Smooth muscle cell (in vitro differentiated cells): Measurements from ENCODE around the gene CDH4. TPM values are rescaled to one million over a fixed set of nuclear protein-coding genes. Genes with fewer than 3 reads are reported as not detected.
A peak's percentile ranks its signal among the peaks of the same experiment; 100 is the strongest.

ENCODE experiments used
- DNase-seq: peaks from one replicate; lab custom pipeline; 2025; ENCODE audit not compliant: unreplicated experiment; lab: John Stamatoyannopoulos, UW
- H2AFZ ChIP-seq: fragments of 200-600 bp; sonication (generic); 2 replicates; pipeline ENCODE4 v1.6.0; 2016; ENCODE audit warnings: antibody characterized with exemption, low read depth, mild to moderate bottlenecking
- H3F3A ChIP-seq: fragments of 200-600 bp; sonication (generic); 2 replicates; pipeline ENCODE4 v1.6.0; 2017; ENCODE audit warnings: antibody characterized with exemption, low read depth
- H3K27ac ChIP-seq: fragments of 200-600 bp; sonication (generic); 2 replicates; pipeline ENCODE4 v1.5.1; 2016; ENCODE audit warnings: low read depth, mild to moderate bottlenecking
- H3K27me3 ChIP-seq: fragments of 200-600 bp; sonication (generic); 2 replicates; pipeline ENCODE4 v1.6.1; 2016; ENCODE audit warnings: low read depth, mild to moderate bottlenecking
- H3K36me3 ChIP-seq: fragments of 200-600 bp; sonication (generic); 2 replicates; pipeline ENCODE4 v1.5.1; 2016; ENCODE audit warnings: low read depth
- H3K4me1 ChIP-seq: fragments of 200-600 bp; sonication (generic); 2 replicates; pipeline ENCODE4 v1.5.1; 2016; ENCODE audit warnings: low read depth
- H3K4me2 ChIP-seq: fragments of 200-600 bp; sonication (generic); 2 replicates; pipeline ENCODE4 v1.6.0; 2016; ENCODE audit warnings: mild to moderate bottlenecking
- H3K4me3 ChIP-seq: fragments of 200-600 bp; sonication (generic); 2 replicates; pipeline ENCODE4 v1.5.1; 2016; ENCODE audit warnings: mild to moderate bottlenecking
- H3K79me2 ChIP-seq: fragments of 200-600 bp; sonication (generic); 2 replicates; pipeline ENCODE4 v1.6.0; 2016; ENCODE audit warnings: low read depth, mild to moderate bottlenecking
- H3K9ac ChIP-seq: fragments of 200-600 bp; sonication (generic); 2 replicates; pipeline ENCODE4 v1.6.0; 2016; ENCODE audit warnings: low read depth
- H3K9me3 ChIP-seq: fragments of 200-600 bp; sonication (generic); replicated peaks from 2 replicates; pipeline ENCODE4 v1.5.1; 2016; ENCODE audit warnings: low read depth
- H4K20me1 ChIP-seq: fragments of 200-600 bp; sonication (generic); 2 replicates; pipeline ENCODE4 v1.6.0; 2016; ENCODE audit warnings: low read depth
- whole genome bisulfite sequencing: methylation state at CpG from one replicate; pipeline ENCODE4 v1.1.7; 2016; ENCODE audit warnings: low lambda C conversion rate; 5-methylcytosine and 5-hydroxymethylcytosine counted together
- polyA plus RNA-seq: library from polyadenylated mRNA; unstranded; fragments of >200 nt; fragmentation: Nextera tagmentation; extraction: Ambion mirVana; gene quantifications from 2 replicates; pipeline ENCODE4 v1.2.1, GENCODE V29; 2016
- total RNA-seq: library from RNA; depleted of rRNA; stranded (reverse); fragments of >200 nt; gene quantifications from 2 replicates; pipeline ENCODE4 v1.2.3, GENCODE V29; 2014
- TF ChIP-seq, protein P1 (sequence below): fragments of 200-600 bp; sonication (generic); IDR thresholded peaks from 2 replicates; pipeline ENCODE4 v1.5.1; 2017; ENCODE audit warnings: borderline replicate concordance, mild to moderate bottlenecking, antibody characterized with exemption; ENCODE audit not compliant: insufficient read depth, poor library complexity, severe bottlenecking

Gene CDH4
- total and polyA plus RNA-seq, 2 experiments from 2014 or later = 0.03 to 0.04 TPM

DNA sequence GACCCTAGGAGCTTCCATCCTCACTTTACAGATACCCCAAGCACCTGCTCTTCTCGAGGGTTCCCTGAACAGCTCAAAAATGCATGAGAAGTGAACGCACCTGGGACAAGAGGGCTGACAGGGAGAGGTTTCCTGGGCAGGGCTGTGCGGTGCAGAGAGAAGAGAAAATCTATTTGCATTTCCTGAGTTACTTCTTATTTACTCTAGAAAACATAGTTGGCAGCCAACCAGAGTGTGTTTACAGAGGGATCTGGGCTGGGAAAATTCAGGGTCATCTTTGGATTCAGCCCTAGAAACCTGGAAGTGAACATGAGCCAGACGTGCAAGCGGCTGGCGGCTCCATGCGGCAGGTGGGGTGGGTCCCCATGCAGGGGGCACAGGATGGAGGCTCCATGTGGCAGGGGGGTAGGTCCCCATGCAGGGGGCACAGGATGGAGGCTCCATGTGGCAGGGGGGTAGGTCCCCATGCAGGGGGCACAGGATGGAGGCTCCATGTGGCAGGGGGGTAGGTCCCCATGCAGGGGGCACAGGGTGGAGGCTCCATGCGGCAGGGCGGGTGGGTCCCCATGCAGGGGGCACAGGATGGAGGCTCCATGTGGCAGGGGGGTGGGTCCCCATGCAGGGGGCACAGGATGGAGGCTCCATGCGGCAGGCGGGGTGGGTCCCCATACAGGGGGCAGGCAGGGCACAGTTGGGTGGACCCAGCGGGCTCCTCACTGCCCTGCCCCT lies 471.6 kb downstream of the CDH4 start:
- no peak for DNase-seq
- TF ChIP-seq, protein P1, sequence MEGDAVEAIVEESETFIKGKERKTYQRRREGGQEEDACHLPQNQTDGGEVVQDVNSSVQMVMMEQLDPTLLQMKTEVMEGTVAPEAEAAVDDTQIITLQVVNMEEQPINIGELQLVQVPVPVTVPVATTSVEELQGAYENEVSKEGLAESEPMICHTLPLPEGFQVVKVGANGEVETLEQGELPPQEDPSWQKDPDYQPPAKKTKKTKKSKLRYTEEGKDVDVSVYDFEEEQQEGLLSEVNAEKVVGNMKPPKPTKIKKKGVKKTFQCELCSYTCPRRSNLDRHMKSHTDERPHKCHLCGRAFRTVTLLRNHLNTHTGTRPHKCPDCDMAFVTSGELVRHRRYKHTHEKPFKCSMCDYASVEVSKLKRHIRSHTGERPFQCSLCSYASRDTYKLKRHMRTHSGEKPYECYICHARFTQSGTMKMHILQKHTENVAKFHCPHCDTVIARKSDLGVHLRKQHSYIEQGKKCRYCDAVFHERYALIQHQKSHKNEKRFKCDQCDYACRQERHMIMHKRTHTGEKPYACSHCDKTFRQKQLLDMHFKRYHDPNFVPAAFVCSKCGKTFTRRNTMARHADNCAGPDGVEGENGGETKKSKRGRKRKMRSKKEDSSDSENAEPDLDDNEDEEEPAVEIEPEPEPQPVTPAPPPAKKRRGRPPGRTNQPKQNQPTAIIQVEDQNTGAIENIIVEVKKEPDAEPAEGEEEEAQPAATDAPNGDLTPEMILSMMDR = no peak
- no peaks in the 10 kb centered on the region for H3K4me1 ChIP-seq
- H3K27me3 ChIP-seq = peaks cover 14% of the 10 kb centered on the region
- H3K9me3 ChIP-seq = no peaks in the 10 kb centered on the region
- no peak overlapping the region for H3K4me3 ChIP-seq
- no peak overlapping the region for H3K4me2 ChIP-seq
- no peak overlapping the region for H3K27ac ChIP-seq
- no peak overlapping the region for H2AFZ ChIP-seq
- H4K20me1 ChIP-seq = no peaks in the 10 kb centered on the region
- WGBS = 80% methylated on average over 7 of the region's 12 CpGs
- no peak overlapping the region for H3K9ac ChIP-seq
- no peaks in the 10 kb centered on the region for H3K79me2 ChIP-seq
- H3F3A ChIP-seq = no peaks in the 10 kb centered on the region
- H3K36me3 ChIP-seq = no peaks in the 10 kb centered on the region

DNA sequence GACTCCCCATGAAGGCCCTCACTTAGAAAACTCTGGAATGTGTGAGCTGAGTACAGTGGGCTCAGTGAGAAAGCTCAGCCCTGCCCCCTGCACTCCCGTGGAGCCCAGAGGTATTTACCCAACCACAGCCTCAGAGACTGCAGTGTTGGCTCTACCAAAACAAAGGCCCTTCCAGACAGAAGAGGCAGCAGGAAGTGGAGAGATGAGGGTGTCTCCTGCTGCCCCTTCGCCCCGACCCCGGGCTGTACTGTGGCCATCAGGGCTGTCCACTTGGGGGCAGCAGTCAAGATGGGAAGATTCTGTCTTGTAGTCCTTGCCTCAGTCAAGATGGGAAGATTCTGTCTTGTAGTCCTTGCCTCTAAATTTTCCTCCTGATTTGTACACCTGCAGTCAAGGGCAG lies 472.3 kb downstream of the CDH4 start:
- WGBS = 18% methylated on average over 4 of the region's 4 CpGs

DNA sequence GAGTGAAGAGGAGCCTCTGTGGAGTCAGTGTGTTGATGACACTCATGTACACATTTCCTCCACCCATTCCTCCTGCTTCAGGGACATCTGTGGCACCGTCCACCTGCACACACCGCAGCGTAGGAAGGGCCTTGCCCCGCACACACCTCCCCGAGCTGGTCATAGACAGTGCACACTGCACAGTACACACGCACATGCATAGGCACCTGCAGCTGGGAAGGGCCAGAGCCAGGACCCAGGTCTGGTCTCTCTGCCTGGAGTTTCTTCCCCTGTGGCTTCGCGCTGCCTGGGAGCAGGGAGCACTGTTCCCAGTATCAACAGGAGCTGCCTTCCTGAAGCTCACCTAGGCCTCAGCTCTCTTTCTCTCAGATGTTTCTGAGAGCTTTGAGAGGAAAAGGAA lies 473.1 kb downstream of the CDH4 start:
- 91% methylated on average over 8 of the region's 8 CpGs for WGBS
- H3K36me3 ChIP-seq = no peaks in the 10 kb centered on the region
- no peaks in the 10 kb centered on the region for H3F3A ChIP-seq
- no peak overlapping the region for H3K4me3 ChIP-seq
- no peak for DNase-seq
- peaks cover 7% of the 10 kb centered on the region for H3K4me1 ChIP-seq
- H3K27ac ChIP-seq = no peak overlapping the region
- no peak overlapping the region for H3K4me2 ChIP-seq
- no peaks in the 10 kb centered on the region for H4K20me1 ChIP-seq
- no peak overlapping the region for H2AFZ ChIP-seq
- H3K9me3 ChIP-seq = no peaks in the 10 kb centered on the region
- no peaks in the 10 kb centered on the region for H3K79me2 ChIP-seq
- peaks cover 15% of the 10 kb centered on the region for H3K27me3 ChIP-seq
- no peak overlapping the region for H3K9ac ChIP-seq
- TF ChIP-seq, protein P1 = no peak

More for the DNA sequence above, 472.3 kb downstream of the CDH4 start:
- Histone ChIP-seq H3K4me3 (no peak overlapping the region), H4K20me1 (no peaks in the 10 kb centered on the region), H3K9me3 (no peaks in the 10 kb centered on the region), H3K27me3 (peaks cover 12% of the 10 kb centered on the region), H2AFZ (no peak overlapping the region), H3K27ac (no peak overlapping the region), H3K79me2 (no peaks in the 10 kb centered on the region), H3K9ac (no peak overlapping the region), H3K36me3 (no peaks in the 10 kb centered on the region), H3K4me1 (peaks cover 4% of the 10 kb centered on the region), H3F3A (no peaks in the 10 kb centered on the region), H3K4me2 (no peak overlapping the region)
- TF ChIP-seq, protein P1 = peak; percentile 25
- no peak for DNase-seq

DNA sequence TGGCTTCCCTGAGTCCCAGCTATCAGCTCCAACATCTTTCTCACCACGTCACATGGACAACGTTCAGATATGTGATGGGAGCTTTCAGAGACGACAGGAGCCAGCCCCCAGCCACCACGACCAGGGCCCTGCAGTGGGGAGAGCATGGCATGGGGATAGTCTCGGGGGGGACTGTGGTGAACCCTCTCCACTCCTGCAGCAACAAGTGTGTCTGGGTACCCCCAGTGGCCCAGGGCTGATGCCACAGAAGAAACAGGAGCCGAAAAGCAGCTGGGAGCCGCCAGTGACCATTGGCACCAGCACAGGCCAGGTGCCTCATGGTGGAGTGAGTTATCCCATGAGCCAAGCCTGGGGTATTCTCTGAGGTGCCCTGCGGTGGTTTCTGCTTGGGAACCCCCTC lies 473.9 kb downstream of the CDH4 start:
- Histone ChIP-seq H3K4me3 (no peak overlapping the region), H3F3A (no peaks in the 10 kb centered on the region), H2AFZ (no peak overlapping the region), H3K9me3 (no peaks in the 10 kb centered on the region), H3K27me3 (peaks cover 10% of the 10 kb centered on the region), H3K4me1 (peaks cover 7% of the 10 kb centered on the region), H3K27ac (no peak overlapping the region), H3K36me3 (no peaks in the 10 kb centered on the region), H3K4me2 (no peak overlapping the region), H3K79me2 (no peaks in the 10 kb centered on the region), H4K20me1 (no peaks in the 10 kb centered on the region), H3K9ac (no peak overlapping the region)
- TF ChIP-seq, protein P1 = no peak
- DNase-seq = no peak
- 83% methylated on average over 8 of the region's 8 CpGs for WGBS
